ENCODE results near the gene NVL. TPM values are rescaled to one million over a fixed set of nuclear protein-coding genes. Genes with fewer than 3 reads are reported as not detected.

NVL gene
- total RNA-seq, 6 experiments from 2014 or later = 21.4 to 24.4 (median 23.0) TPM

GRCh38 chr1:224331326-224331725 lies 1.4 kb upstream of the NVL start:
- no peaks in the 10 kb centered on the region for H3K9me3 Mint-ChIP-seq
- DNase-seq = no peak
- peak overlapping the region; percentile 96 for H3K4me3 Mint-ChIP-seq
- no peaks in the 10 kb centered on the region; the same call in 1 of the 2 replicates for H3K27me3 Mint-ChIP-seq (ENCODE audit: insufficient read depth)
- H3K27ac Mint-ChIP-seq = peak overlapping the region; percentile 99; the same call in 1 of the 2 replicates
- TF ChIP-seq CTCF (IDR thresholded peaks at IDR 0.05) = no peak
- H3K4me1 Mint-ChIP-seq (ENCODE audit: low read depth) = peaks cover 48% of the 10 kb centered on the region
- H3K36me3 Mint-ChIP-seq (ENCODE audit: low read depth) = peaks cover 4% of the 10 kb centered on the region; the same call in 1 of the 2 replicates

- peaks cover 4% of the 10 kb centered on the region; the same call in 1 of the 2 replicates for H3K36me3 Mint-ChIP-seq (ENCODE audit: low read depth)
- no peaks in the 10 kb centered on the region; the same call in 1 of the 2 replicates for H3K27me3 Mint-ChIP-seq (ENCODE audit: insufficient read depth)
- H3K9me3 Mint-ChIP-seq = no peaks in the 10 kb centered on the region
- peak overlapping the region; percentile 99 for H3K27ac Mint-ChIP-seq
- peak overlapping the region; percentile 96 for H3K4me3 Mint-ChIP-seq
- peaks cover 45% of the 10 kb centered on the region for H3K4me1 Mint-ChIP-seq (ENCODE audit: low read depth)
- no peak for DNase-seq
- TF ChIP-seq CTCF (IDR thresholded peaks at IDR 0.05) = no peak
These were observed 509 bp downstream of the NVL start for GRCh38 chr1:224329484-224329841.

DNA sequence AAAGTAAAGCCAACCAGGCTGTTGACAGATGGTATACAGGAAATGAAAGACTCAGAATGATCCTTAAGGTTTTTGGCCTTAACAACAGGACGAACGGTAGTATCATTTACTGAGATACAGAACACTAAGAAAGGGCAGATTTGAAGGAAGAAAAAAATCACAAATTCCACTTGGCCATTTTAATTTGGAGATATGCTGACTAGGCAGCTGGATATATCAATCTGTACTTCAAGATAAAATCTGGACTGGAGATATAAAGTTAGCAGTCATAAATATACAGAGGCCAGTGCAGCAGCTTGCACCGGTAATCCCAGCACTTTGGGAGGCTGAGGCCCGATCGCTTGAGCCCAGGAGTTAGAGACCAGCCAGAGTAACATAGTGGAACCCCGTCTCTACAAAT lies 1.3 kb downstream of the NVL start:
- Mint-ChIP-seq H3K4me3 (peak overlapping the region; percentile 96), H3K9me3 (no peaks in the 10 kb centered on the region), H3K27me3 (ENCODE audit: insufficient read depth) (no peaks in the 10 kb centered on the region; the same call in 1 of the 2 replicates), H3K36me3 (ENCODE audit: low read depth) (peaks cover 4% of the 10 kb centered on the region; the same call in 1 of the 2 replicates), H3K27ac (peak overlapping the region; percentile 44), H3K4me1 (ENCODE audit: low read depth) (peaks cover 37% of the 10 kb centered on the region)
- no peak for TF ChIP-seq CTCF (IDR thresholded peaks at IDR 0.05)
- no peak for DNase-seq

DNA sequence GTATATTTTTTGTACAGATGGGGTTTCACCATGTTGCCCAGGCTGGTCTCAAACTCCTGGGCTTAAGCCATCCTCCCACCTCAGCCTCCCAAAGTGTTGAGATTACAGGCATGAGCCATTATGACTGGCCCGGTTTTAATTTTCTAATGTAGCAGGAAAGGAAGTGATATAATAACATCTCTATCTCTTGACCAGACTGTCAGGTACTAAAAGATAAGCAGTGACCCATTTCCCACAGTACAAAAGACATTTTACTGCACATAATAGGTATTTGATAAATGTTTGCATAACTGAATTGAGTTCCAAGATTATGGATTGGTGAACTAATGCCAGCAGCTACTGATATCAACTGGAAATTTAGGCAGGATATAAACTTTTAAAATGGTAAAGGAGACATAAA lies 4.0 kb downstream of the NVL start:
- DNase-seq = no peak
- TF ChIP-seq CTCF (IDR thresholded peaks at IDR 0.05) = no peak
- no peak overlapping the region for H3K4me3 Mint-ChIP-seq
- no peak overlapping the region for H3K27ac Mint-ChIP-seq
- H3K36me3 Mint-ChIP-seq (ENCODE audit: low read depth) = peaks cover 4% of the 10 kb centered on the region; the same call in 1 of the 2 replicates
- H3K9me3 Mint-ChIP-seq = no peaks in the 10 kb centered on the region
- no peaks in the 10 kb centered on the region; the same call in 1 of the 2 replicates for H3K27me3 Mint-ChIP-seq (ENCODE audit: insufficient read depth)
- H3K4me1 Mint-ChIP-seq (ENCODE audit: low read depth) = peaks cover 25% of the 10 kb centered on the region

DNA sequence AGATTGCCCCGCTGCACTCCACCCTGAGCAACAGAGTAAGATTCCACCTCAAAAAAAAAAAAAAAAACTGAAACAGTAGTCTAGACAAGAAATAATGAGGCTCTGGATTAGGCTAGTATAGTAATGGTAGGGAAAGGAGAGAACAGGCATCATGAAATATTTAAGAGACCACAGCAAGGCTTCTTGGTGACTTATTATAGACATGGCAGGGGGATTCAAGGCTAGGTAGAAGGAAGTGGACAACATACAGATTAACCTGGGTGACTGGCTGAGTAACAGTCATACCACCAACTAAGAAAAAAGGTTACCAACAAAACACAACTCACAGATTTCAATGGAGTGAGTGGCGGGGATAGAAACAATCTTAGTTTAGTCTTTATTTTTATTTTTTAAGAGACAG lies 8.3 kb downstream of the NVL start:
- H3K4me1 Mint-ChIP-seq (ENCODE audit: low read depth) = no peaks in the 10 kb centered on the region
- no peak overlapping the region for H3K27ac Mint-ChIP-seq
- no peak for DNase-seq
- H3K4me3 Mint-ChIP-seq = no peak overlapping the region
- H3K36me3 Mint-ChIP-seq (ENCODE audit: low read depth) = no peaks in the 10 kb centered on the region; the same call in 1 of the 2 replicates
- no peaks in the 10 kb centered on the region for H3K27me3 Mint-ChIP-seq (ENCODE audit: insufficient read depth)
- TF ChIP-seq CTCF (IDR thresholded peaks at IDR 0.05) = no peak
- no peaks in the 10 kb centered on the region for H3K9me3 Mint-ChIP-seq

Measured in HFFc6 (cell line).